Ovary (tissue), 3 donors: ENCODE data around the gene ATXN1.

Experiments used
- POLR2A ChIP-seq: fragments of 450-650 bp; IDR thresholded peaks from one replicate; pipeline ENCODE4 v1.6.1; 2017; ENCODE audit warnings: antibody characterized with exemption, mild to moderate bottlenecking, moderate library complexity
- TF ChIP-seq, protein P1 (sequence below), 3 donors: fragments of 450-650 bp in 2 of 3; fragments of 200-600 bp in 1 of 3; IDR thresholded peaks; one replicate each; pipeline versions ENCODE4 v1.5.1 to v1.8.0; 2016 to 2022; ENCODE audit warnings: antibody characterized with exemption in 3 of 3, mild to moderate bottlenecking in 1 of 3
- donor health status: DM: no; HTN: no; CAD: no.

DNA sequence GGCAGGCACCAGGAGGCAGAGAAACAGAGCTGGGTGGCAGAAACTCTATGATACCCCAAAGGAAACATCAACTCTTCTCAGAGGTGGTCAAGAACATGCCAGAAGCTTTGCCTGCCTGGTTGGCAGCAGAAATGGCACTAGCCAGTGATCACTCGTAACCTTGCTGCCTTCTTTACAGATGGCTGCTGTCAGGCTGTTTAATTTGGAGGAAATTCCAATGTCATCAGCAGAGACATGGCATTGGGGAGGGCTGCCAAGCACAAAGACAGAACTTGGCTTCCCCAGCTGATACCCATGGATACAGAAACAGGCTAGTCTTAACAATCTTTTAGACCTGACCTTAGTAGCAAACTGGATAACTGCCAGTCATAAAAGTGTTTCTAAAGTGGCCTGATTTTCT is 369.2 kb downstream of the ATXN1 start:
- TF ChIP-seq, protein P1, sequence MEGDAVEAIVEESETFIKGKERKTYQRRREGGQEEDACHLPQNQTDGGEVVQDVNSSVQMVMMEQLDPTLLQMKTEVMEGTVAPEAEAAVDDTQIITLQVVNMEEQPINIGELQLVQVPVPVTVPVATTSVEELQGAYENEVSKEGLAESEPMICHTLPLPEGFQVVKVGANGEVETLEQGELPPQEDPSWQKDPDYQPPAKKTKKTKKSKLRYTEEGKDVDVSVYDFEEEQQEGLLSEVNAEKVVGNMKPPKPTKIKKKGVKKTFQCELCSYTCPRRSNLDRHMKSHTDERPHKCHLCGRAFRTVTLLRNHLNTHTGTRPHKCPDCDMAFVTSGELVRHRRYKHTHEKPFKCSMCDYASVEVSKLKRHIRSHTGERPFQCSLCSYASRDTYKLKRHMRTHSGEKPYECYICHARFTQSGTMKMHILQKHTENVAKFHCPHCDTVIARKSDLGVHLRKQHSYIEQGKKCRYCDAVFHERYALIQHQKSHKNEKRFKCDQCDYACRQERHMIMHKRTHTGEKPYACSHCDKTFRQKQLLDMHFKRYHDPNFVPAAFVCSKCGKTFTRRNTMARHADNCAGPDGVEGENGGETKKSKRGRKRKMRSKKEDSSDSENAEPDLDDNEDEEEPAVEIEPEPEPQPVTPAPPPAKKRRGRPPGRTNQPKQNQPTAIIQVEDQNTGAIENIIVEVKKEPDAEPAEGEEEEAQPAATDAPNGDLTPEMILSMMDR (IDR thresholded peaks at IDR 0.05), result no peak
- no peak for TF ChIP-seq POLR2A
